GM21526 (cell line): ENCODE data around the gene SULT2B1.

ENCODE experiments used
- ATAC-seq: cut with Tn5 transposase; IDR thresholded peaks from one replicate; pipeline ENCODE4 v1.9.1; 2021; ENCODE audit warnings: moderate library complexity; ENCODE audit not compliant: unreplicated experiment, low FRiP score

The SULT2B1 gene

DNA sequence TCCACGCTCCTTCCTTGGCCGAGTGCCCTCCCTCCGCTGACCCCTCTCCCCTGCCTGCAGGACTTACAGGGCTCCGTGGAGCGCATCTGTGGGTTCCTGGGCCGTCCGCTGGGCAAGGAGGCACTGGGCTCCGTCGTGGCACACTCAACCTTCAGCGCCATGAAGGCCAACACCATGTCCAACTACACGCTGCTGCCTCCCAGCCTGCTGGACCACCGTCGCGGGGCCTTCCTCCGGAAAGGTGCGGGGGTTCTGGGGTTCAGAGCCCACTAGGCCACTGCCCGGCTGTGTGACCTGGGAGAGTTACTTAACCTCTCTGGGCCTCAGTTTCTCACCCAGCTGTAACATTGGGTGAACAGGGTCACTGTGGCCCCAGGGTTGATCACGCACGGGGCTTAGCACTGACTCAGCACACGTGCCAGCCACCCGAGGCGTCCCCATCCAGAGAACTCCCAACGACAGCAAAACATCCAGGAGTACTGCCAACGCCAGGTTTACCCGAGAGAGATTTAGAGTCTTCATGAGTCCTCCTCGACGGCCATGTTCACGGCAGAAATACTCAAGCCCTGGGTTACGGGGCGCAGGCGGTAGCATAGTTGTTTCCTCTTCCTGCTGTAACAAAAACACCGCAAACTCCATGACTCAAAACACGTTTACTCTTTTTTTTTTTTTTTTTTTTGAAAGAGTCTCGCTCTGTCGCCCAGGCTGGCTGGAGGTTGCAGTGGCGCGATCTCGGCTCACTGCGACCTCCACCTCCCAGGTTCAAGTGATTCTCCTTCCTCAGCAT lies 44.9 kb downstream of the SULT2B1 start:
- no peak for ATAC-seq

DNA sequence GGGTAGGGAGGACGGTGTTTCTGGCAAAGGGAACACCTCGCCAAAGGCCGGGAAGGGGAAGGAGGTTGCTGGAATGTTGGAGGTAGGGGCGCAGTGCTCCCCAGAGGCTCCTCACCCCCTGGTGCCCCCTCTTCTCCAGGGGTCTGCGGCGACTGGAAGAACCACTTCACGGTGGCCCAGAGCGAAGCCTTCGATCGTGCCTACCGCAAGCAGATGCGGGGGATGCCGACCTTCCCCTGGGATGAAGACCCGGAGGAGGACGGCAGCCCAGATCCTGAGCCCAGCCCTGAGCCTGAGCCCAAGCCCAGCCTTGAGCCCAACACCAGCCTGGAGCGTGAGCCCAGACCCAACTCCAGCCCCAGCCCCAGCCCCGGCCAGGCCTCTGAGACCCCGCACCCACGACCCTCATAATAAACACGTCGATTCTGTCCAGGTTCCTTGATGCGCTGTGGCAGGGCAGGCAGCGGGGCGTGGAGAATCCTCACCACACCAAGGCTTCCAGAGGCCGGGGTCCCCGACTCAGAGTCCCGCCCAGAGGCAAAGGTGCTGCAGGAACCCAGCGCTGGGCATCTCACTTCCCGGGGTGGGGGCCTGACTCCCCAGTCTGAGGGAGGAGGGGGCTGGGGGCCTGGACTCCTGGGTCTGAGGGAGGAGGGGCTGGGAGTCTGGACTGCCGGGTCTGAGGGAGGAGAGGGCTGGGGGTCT lies 47.2 kb downstream of the SULT2B1 start:
- ATAC-seq: no peak

DNA sequence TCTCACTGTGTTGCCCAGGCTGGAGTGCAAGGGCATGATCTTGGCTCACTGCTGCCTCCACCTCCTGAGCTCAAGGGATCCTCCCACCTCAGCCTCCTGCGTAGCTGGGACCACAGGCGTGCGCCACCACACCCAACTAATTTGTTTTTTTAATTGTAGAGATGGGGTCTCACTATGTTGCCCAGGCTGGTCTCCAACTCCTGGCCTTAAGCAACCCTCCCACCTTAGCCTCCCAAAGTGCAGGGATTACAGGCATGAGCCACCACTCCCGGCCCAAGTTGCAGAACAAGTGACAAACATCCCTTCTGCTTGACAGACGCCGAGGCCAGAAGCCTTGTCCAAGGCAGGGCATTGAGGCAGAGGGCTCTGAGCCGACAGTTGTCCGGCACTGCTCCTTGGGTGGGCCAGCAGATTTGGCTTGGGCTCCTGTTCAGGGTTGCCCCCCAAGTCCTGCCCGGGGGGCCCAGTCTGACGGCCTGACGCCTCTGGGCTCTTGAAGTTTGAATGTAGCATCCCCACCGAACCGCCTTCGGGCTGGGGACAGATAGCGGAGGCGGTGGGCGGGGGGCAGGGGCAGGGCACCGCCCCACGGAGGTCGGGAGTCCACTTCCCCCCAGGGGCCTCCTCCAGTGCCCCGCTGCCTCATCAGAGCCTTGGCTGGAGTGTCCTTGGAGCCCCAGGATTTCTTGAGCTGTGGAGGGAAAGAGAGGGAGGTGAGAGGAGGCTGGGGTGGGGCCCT lies 48.9 kb downstream of the SULT2B1 start:
- no peak for ATAC-seq

DNA sequence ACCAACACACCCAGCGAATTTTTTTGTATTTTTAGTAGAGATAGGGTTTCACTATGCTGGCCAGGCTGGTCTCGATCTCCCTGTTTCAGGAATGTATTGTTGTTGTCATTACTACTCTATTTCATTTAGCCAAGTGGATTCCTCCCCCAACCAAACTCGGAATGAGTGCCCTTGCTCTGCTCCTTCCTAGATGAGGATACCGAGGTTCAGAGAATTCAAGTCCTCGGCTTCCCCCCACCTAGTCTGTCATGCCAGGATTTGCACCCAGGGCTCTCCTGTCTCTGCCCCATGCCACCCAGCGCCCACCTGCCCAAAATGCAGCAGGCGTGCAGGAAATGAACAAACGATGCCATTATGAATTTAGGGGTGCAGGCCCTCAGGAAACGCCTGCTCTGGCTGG lies 51.0 kb downstream of the SULT2B1 start:
- ATAC-seq: no peak

DNA sequence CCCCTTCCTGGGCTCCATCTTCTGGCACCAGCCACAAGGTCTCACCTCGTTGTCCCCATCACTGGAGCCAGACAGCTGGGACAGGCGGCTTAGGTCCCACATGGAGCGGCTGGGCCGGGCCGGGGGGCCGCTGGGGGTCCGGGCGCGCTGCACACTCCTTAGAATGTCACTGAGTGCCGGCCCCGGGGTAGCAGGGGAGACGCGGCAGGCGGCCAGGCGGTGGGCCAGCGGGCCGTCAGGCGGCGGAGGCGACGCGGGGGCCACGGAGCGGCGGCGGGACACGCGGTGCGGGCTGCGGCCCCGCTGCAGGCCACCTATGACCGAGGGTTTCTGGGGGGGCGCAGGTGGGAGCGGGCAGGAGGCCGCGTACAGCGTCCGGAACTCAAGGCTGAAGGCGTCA lies 51.5 kb downstream of the SULT2B1 start:
- ATAC-seq: no peak

DNA sequence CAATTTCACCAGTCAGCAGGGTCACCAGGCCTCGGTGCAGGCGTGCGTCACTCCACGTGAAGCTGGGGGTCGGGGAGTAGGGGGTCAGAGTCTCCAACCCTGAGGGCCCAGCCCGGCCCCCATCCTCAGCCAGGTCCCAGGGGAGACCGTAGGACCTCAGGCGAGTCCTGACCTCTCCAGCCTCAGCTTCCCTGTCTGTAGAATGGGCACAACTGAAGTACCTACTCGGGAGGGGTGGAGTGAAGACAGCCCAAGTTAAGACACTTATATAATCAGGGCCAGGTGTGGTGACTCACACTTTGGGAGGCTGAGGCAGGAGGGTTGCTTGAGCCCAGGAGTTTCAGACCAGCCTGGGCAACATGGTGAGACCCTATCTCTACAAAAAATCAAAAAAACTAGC lies 51.9 kb downstream of the SULT2B1 start:
- ATAC-seq: no peak

DNA sequence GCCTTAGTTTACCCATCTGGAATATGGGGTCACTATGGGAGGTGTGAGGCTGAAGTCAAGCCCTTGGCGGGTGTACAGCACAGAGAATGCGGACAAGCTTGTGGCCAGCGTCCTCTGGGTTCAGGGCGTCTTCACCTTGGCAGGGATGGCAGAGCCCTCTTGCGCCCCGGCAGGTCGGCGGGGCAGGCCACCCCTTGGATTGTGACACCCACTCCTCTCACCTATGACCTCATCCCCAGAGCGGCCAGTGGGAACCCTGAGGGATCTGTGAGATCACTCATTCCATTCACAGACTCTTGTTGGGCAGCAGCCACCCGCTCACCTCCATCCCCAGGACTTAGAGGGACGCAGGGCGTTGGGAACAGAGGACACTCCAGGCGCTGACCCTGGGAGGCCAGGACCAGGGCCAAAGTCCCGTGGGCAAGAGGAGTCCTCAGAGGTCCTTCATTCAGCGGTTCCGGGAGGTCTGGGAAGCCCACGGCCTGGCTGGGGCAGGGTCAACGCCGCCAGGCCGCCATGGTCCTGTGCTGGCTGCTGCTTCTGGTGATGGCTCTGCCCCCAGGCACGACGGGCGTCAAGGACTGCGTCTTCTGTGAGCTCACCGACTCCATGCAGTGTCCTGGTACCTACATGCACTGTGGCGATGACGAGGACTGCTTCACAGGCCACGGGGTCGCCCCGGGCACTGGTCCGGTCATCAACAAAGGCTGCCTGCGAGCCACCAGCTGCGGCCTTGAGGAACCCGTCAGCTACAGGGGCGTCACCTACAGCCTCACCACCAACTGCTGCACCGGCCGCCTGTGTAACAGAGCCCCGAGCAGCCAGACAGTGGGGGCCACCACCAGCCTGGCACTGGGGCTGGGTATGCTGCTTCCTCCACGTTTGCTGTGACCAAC lies 54.7 kb downstream of the SULT2B1 start, which contains the start of gene SPACA4:
TSS of gene SPACA4 (plus strand) at position 280 of the 896 bp plus-strand sequence. CDS start at position 517, 237 bp downstream.
- ATAC-seq: no peak

DNA sequence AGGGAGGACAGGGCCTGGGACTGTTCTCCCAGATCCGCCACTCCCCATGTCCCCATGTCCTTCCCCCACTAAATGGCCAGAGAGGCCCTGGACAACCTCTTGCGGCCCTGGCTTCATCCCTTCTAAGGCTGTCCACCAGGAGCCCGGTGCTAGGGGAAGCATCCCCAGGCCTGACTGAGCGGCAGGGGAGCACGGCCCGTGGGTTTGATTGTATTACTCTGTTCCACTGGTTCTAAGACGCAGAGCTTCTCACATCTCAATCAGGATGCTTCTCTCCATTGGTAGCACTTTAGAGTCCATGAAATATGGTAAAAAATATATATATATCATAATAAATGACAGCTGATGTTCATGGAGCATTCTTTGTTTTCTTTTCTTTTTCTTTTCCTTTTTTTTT lies 55.4 kb downstream of the SULT2B1 start:
- ATAC-seq: no peak

DNA sequence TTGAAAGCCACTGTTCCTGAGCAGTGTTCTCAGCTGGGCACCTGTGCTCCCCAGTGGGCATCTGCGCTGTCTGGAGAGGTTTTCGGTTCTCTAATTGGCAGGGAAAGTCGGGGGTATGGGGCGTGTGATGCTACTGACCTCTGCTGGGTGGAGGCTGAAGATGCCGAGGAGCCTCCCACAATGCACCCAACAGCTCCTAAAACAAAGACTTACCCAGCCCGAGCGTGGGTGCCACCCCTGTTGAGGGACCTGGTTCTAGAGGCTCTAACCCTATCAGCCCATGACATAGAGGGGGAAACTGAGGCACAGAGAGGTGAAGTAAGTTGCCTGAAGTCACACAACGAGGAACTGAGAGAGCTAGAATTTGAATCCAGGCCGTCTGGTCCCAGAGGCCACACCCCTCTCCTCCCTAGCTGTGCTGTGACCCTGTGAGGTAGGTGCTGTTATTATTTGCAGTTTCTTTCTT lies 56.9 kb downstream of the SULT2B1 start:
- no peak for ATAC-seq

DNA sequence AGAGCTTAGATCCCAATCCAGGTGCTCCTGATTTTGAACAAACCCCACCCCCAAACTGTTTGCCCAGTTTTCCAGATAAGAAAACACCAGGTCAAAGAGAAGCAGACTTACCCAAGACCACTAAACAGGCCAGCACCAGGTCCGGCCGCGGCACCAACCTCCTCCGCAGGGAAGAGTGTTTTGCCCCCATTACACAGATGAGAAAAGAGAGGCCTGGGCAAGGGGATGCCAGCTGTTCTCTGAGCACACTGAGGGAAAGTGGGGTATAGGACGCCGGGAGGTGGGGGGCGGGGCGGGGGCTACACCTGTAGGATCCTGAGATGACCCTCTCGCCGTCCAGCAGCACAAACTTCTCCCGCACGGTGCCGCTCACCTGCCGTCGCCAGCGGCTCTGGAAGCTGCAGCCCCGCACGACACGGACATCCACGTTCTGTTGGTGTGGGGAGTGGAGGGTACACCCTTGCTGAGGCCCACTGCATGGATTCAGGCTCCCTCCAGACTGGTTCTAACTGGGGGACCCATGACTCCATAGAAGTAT lies 57.7 kb downstream of the SULT2B1 start:
- no peak for ATAC-seq

DNA sequence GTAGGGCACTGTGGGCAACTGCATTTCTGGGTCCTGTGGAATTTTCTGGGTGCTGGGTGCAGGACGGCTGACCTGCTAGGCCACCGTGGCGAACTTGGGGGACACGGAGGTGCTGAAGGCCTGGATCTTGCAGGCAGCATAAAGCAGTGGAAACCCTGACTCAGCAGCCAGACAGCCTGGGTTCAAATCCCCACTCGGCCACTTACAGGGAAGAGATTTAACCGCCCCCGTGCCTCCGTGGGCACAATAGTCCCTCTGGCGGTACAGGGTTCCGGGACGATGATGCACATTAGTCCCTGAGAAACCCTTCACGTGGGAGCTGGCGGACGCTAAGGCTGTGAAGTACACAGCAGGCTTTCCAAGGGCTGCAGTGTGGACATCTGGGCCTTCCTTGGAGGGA lies 59.9 kb downstream of the SULT2B1 start:
- no peak for ATAC-seq

DNA sequence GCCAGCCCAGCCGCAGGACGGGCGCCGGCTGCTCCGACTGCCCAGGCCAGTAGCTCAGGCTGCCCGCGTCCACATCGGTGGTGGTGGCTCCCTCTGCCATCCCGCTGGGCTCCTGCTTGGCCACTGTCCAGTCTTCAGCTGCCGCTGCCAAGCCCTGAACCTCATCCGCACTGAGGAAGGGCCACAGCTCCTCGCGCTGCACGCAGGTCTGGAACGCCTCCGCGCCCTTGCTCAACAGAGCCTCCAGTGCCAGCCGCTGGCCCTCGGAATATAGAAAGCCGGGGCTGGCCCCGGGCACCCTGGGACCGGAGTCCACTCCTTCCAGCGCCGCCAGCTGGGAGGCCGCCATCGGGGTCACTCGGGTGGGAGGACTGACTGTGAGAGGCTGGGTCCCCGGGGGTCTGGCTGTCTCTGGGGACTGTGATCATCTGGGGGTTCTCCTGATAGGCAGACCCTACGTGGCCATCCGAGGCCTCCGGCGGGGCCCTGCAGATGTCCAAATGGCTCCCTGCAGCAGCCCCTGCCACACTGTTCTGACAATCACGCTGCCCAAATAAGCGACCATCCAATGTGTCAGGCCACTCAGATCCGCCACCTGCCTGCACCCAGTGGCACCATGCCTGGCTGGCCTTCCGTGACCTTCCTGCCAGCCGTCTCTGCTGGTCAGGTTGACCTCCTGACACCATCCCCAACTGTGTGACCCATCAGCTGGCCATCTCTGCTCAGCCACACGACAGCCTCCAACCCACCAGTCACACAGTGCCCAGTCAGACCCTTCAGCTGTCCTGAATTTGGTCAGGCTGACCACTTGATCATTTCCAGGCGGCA lies 61.3 kb downstream of the SULT2B1 start:
- no peak for ATAC-seq

DNA sequence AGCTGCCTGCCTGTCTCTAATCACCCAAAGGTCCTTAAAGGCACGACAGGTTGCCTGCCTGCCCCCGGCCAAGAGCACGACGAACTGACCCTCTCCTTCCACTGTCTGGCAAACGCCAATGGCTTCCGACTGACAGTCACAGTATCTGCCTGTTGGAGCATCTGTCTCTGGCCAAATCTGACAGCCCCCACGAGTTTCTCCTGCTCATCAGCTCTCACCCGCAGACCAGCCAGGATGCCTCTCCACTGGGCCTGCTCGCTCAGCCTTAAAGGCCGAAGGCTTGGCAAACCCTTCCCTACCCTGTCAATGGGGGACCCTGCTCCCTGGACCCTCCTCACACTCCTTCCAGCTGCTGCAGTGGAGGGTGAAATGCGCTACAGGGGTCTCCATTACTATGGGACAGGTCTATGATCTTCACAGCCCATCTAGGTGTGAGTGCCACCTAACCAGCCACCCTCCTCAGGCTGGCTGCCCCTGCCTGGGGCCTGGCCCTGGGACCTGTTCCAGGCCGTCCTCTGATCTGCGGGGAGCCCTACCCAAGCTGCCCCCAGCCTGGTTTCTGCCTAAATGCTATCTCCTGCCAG lies 62.0 kb downstream of the SULT2B1 start:
- no peak for ATAC-seq

DNA sequence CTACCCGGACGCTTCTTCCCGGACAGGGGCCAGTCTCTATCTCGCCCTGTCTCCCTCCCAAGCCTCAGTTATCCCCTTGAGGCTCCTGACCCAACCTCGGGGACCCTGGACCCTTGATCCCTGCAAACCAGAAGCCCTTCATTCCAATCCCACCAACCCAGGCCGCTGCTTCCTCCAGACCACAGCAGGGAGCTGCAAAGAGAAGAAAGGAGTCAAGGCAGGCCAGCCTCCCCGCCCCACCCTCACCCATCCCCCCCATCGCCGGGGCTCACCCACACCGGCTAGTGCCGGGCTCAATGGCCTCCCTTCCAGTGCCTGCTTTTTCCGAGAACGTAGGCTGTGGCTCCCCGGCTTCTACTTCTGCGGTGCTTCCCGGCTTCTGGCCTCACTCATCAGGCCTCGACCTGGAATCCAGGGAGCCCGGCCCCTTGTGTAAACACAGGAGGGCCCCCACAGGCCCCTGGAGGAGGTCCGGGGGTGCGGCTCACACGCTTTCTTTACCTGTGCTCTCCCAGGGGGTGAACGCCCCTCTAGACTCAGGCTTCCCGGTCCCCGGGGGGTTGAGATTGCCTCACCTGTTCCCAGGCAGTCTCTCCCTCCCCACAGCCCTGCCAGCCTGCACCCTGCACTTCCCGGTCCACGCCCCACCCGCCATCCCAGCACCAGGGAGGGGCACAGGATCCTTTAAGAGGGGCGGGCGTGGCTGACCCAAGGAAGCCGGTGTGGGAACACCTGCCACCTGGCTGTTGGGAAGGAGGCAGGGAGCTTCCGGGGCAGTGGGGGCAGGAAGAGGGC lies 62.7 kb downstream of the SULT2B1 start, which contains the start of gene FAM83E:
TSS of gene FAM83E (minus strand) at position 641 of the 795 bp plus-strand sequence. CDS start 1,704 bp downstream, outside the sequence.
- ATAC-seq: no peak

DNA sequence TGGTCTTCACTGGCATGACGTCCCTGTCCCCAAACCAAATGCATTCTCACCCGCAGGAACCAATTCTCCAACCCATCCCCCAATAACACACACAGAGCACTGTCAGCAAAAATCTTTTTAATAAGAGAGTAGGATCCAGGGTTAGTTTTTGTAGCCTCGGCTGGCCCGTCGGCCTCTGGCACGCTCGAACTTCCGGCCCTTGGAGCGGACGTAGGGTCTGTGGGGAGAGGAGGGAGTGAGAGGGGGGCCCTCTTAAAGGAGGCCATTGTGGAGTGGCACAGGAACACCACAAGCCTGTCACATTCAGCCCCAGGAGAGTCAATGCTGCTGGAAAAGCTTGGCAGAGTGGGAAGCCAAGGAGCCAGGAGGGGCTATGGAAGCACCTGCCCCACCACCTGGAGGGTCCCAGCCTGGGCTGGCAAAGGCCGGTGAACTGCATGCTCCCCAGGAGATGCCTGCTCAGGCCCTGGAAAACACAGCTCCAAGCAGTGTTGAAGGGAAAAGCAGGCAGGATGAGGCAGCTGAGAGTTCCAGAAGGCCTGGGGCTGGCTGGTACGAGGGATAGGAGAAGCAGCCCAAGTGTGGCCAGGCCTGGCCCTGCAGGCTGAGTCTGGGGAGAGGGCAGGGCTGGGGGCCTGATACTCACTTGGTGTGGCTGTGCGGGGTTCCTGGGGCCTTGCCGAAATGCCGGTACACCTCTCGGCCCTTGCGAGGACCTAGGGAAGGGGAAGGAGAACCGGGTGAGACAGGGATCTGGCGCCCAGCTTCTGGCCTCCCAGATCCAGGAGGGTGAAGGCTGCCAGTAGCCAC lies 63.5 kb downstream of the SULT2B1 start:
- no peak for ATAC-seq

DNA sequence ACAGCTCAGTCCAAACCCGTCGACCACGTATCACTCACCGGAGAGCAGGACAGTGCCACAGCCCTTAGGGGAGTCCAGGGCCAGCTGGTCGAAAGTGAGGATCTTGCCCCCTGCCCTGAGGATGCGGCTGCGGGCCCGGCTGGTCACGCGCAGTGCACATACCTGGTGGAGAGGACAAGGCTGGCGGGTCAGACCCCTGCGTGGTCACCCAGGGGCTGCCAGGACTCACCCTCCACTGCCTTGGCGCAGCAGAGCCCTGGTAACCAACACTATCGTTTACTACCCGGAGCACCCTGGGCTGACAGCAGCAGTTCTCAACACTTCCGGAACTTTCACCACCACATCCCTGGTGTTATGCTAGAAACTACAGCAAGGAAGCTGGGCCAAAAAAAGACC lies 64.1 kb downstream of the SULT2B1 start:
- ATAC-seq: no peak

DNA sequence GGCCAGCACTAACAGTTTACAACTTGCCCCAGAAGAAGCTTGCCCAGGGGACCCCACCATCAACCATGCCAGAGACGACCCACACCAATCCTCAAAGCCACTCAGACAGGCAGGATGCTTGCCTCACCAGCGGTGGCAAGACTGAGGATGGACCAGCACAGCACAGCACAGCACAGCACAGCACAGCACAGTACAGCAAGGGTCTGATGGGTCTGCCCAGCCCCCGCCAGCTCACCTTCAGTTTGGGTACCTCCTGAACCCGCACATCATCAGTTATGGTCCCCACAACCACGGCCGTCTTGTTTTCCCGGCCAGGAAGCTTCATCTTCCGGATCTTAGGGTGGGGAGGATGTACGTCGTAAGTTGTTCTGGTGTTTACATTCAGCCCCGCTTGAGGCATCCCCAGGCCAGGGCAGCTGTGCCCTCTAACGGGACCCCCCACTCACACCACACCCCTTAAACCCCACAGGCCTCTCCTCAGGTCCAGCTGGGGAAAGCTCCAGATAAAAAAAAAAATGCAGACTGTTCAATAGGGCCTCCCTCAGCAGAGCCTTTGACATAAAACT lies 64.6 kb downstream of the SULT2B1 start:
- ATAC-seq: no peak
